DMS79 treated with DMSO at 0.1 percent for 48 hours (cell line): Measurements from ENCODE around the gene DNAI2.

Experiments used
- DNase-seq: peaks from one replicate; lab custom pipeline; 2025; lab: John Stamatoyannopoulos, UW

The DNAI2 gene

GRCh38 chr17:74339537-74340195, 65.6 kb downstream of the DNAI2 start:
- peak; percentile 12 for DNase-seq

- peak; percentile 33 for DNase-seq
These were observed 66.5 kb downstream of the DNAI2 start for GRCh38 chr17:74340470-74341023.

- no peak for DNase-seq
These were observed 68.2 kb downstream of the DNAI2 start for GRCh38 chr17:74342224-74342623.

- DNase-seq: no peak
These were observed 69.1 kb downstream of the DNAI2 start for GRCh38 chr17:74343121-74343520.

DNA sequence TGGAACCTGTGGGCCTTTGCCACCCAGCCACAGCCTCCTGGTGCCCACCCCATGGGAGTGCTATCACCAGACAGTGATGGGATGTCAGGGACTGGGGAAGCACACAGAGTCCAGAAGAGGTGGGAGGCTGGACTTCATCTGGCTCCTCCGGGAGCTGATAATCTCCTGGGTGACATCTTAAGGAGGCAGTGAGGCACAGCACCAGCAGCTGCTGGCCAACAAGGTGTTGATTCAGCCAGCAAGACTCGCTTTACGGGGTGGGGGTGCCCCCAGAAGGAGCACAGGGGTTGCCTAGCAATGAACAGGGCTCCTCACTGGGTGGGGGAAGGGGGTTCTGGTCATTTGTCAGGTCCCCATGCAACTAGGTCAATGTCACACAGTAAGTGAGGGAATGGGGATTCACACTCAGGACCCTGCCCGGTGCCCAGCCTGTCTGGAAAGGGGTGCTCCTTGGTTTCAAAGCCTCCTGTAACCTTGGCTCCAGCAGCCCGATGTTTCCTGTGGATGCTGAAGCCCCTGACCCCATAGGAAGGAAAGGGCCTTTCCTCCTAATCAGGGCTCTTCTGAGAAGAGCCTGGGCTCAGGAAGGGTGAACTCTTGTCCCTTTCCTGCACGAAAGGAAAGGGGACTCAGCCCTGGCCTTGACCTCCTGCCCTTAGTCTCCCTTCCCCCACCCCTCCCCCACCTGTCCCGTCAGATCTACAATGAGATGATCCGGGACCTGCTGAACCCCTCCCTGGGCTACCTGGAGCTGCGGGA, 69.7 kb downstream of the DNAI2 start:
- peak; percentile 52 for DNase-seq

- no peak for DNase-seq
These were observed 70.6 kb downstream of the DNAI2 start for GRCh38 chr17:74344658-74345057.

DNA sequence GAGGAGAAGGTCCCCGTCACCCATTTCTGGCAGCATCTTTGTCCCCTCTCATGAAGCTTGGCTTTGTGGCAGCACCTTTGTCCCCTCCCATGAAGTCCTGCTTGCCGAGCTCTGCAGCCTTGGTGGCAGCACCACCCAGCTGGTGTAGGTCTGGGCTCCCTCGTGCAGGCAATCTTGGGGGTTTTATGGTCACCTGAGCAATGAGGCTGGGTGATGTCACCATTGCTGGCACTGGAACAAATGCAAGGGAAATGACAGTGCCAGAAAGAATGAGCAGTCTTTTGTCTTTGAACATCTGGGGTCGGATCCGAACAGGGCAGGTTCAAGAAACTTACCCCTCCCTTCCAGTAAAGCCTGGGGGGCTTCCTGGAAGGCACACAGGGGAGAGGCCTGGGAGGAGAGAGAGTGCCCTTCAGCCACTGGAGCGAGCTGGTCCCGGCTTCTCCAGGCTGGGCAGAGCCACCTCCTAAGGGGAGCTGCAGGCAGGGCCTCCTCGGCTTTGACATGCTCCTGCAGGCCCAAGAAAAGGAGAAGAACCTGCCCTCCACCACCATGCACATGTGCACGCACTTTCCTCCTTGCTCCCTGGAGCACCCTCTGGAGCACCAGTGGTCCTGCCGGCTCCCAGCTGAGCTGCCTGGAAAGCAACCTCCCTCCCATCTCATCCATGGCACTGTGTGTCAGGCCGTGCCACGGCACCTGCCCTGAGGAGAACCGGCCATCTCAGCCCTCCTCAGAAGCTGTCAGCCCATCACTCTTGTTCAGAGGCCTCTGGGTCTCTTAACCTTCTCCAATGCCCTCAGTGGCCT, 71.6 kb downstream of the DNAI2 start:
- DNase-seq: no peak

- DNase-seq: no peak
These were observed 73.6 kb downstream of the DNAI2 start for GRCh38 chr17:74347646-74348045.

DNA sequence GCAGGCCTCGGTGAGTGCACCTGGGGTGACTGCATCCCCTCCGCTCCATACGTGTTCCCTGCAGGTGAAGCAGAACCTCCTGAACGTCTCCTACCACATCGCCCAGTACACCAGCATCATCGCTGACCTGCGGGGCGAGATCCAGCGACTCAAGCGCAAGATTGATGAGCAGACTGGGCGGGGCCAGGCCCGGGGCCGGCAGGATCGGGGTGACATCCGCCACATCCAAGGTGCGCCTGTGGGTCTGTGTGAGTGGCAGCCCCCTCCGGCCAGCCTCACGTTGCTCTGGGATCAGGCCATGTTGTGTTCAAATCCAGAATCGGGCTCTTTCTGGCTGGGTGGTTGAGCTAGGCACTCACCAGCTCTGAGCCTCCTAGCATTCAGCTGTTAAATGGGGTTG, 75.1 kb downstream of the DNAI2 start:
- DNase-seq: no peak

DNA sequence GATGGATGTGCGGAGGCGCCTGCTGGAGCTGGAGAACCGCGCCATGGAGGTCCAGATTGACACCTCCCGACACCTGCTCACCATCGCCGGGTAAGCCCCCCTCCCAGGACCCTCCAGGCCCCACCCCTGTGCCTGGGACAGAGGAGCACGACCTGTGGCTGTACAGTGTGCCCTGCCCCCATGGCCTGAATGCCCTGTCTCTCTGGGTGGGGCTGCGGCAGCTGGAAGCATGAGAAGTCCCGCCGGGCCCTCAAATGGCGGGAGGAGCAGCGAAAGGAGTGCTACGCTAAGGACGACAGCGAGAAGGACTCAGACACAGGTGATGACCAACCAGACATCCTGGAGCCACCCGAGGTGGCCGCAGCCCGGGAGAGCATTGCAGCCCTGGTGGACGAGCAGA, 76.5 kb downstream of the DNAI2 start:
- no peak for DNase-seq

GRCh38 chr17:74351552-74352210, 77.6 kb downstream of the DNAI2 start:
- no peak for DNase-seq

DNA sequence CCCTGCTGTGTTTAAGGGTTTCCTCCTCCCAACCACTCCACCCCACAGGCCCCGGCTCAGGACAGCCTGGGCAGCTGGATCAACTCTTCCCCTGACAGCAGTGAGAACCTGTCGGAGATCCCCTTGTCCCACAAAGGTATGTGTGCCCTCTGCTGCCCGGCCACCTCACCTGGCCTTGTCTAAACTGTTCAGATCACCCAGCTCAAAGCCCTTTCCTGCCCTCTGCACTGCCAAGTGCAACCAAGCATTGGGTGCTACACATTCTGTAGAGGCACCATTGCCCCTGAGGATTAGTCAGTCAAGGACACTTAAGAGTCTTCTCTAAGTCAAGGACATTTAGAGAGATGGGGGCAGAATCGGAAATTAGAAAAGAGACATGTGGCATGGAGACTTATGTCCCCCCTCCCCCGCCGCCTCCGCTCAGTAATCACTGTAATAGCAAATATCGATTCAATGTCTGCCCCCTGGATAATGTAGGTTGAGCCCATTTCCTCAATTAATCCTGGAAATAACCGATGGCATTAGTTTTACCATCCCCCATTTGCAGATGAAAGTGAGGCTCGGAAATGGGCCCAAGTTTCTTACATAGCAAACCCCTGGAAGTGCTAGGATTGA, 79.5 kb downstream of the DNAI2 start:
- DNase-seq: no peak

DNA sequence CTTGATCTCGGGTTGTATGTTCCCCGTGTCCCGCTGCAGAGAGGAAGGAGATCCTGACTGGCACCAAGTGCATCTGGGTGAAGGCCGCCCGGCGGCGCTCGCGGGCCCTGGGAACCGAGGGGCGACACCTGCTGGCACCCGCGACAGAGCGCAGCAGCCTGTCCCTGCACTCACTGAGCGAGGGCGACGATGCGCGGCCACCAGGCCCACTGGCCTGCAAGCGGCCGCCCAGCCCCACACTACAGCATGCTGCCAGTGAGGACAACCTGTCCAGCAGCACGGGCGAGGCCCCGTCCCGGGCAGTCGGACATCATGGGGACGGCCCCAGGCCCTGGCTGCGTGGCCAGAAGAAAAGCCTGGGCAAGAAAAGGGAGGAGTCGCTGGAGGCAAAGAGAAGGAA, 80.1 kb downstream of the DNAI2 start:
- DNase-seq: no peak

GRCh38 chr17:74354561-74354960, 80.5 kb downstream of the DNAI2 start:
- DNase-seq: no peak

GRCh38 chr17:74355065-74355464, 81.0 kb downstream of the DNAI2 start:
- no peak for DNase-seq

DNA sequence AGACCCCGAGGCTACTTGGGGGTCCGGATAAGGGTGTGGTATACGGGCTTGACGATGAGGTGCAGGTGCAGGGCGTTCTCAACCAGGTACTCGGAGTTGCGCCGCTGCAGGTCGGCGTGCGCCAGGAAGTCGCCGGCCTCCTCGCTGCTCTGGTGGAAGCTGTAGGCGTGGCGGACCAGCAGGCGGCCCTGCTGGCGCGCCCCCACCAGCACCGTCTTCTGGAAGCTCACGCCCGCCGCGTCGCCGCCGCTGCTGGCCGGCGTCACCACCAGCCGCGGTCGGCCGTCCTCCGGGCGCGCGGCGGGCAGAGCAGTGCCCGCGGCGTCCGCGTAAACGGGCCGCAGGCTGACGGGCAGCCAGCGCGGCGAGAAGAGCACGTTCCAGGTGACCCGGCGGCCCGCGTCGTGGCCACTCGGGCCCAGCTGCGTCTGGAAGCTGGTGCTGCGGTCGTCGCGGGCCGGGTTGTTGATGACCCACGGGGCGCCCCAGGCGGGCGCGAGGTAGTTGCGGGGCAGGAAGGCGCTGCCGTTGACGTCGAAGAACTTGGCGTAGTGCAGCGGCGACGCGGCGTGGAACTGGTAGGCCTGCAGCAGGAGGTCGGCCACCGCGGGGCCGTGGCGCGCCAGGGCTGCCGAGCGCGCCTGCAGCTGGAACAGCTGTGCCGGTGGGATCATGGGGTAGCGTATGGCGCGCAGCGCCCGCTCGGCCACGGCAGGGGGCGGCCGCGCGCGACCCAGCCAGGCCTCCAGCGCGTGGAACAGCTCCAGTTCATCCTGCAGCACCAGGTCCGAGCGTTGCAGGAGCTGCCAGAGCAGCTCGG, 82.8 kb downstream of the DNAI2 start:
- DNase-seq: no peak

DNA sequence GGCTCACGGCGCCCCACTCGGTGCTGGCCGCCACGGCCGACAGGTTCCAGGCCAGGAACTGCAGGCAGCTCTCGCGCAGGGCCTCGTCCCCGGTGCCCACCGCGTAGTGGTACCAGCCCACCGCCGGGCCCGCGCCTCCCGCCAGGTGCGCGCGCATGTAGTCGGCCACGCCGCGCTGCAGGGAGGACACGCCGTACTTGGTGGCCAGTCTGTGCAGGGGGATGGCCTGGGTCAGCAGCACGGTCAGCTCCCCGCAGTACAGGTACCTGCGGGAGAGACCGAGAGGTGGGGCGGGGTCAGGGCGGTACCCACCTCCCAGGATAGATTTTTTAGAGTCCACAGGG, 83.4 kb downstream of the DNAI2 start:
- no peak for DNase-seq

DNA sequence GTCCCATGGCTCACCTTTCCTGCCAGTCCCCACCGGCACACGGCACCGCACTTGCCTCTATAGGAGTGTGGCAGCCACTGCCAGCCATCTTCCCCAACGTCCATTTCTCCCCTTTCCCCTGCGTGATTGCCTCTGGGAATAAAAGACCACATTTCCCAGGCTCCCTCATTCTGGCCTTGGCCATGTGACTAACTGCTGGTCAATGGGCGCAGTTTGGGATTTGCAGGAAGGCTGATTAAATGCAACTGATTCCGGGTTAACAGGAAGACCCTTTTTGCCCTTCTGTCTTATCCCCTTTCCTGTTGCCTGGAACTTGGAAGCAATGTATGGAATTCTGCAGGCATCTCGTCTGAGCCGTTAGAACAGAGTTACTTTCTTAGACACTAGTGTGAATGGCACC, 84.7 kb downstream of the DNAI2 start:
- DNase-seq: no peak

DNA sequence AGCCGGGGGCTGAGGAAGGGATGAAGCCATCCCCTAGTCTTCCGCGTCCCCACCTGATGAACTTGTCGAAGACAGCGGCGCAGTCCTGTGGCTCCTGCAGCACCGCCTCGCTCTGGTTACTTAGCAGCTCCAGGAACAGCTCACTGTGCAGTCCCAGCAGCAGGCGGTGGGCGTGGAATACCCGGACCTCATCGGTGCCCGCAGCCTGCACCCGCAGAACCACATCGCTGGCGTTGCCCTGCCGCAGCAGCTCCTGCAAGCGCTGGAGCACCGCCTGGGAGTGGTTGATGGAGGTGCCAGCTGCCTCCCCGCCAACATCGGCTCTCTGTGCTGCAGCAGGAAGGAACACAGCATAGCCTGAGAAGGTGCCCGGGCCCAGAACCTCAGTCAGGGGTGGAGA, 85.9 kb downstream of the DNAI2 start:
- DNase-seq: no peak

DNA sequence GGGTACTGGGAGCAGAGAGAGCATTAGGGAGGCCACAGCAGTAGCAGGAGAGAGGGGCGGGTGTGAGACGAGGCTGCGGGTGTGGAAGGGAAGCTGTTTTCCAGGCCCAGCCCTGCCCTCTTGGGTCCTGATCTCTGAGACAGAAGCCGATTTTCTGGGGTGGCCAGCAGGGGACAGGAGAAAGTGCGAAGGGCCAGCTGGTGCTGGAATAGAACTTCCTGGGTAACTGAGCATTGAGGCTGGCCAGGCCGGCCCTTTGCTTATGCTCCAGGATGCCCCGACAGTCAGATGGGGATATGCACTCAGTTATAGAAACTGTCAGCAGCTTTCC, 86.8 kb downstream of the DNAI2 start:
- DNase-seq: no peak
